GM23338 (cell line): ENCODE results near the gene GNA12. TPM values are rescaled to one million over a fixed set of nuclear protein-coding genes. Genes with fewer than 3 reads are reported as not detected.

ENCODE experiments used
- ATAC-seq: fragments of 200-7000 bp; cut with Tn5 transposase; 3 replicates; pipeline ENCODE4 v1.9.1; 2020
- DNase-seq: peaks from one replicate; pipeline ENCODE4 v3.0.0-alpha.2; 2015; ENCODE audit warnings: low spot score
- H2AFZ ChIP-seq: fragments of 200-600 bp; sonication (generic); 2 replicates; pipeline ENCODE4 v1.8.0; 2016; ENCODE audit warnings: antibody characterized with exemption, mild to moderate bottlenecking, moderate library complexity
- H3F3A ChIP-seq: fragments of 200-600 bp; sonication (generic); replicated peaks from 2 replicates; pipeline ENCODE4 v1.8.0; 2017; ENCODE audit warnings: antibody characterized with exemption, mixed run types, low read depth
- H3K27ac ChIP-seq: fragments of 200-600 bp; sonication (generic); 2 replicates; pipeline ENCODE4 v1.6.1; 2016; ENCODE audit warnings: low read depth
- H3K27me3 ChIP-seq: fragments of 200-600 bp; sonication (generic); 2 replicates; pipeline ENCODE4 v1.8.0; 2016; ENCODE audit warnings: mild to moderate bottlenecking, mixed run types, moderate library complexity; ENCODE audit not compliant: insufficient read depth
- H3K36me3 ChIP-seq: fragments of 200-600 bp; sonication (generic); 2 replicates; pipeline ENCODE4 v1.8.0; 2016; ENCODE audit warnings: mild to moderate bottlenecking; ENCODE audit not compliant: insufficient read depth
- H3K4me1 ChIP-seq: fragments of 200-600 bp; sonication (generic); 2 replicates; pipeline ENCODE4 v1.8.0; 2016; ENCODE audit warnings: mild to moderate bottlenecking, moderate library complexity; ENCODE audit not compliant: insufficient read depth
- H3K4me2 ChIP-seq: fragments of 200-600 bp; sonication (generic); 2 replicates; pipeline ENCODE4 v1.7.1; 2017; ENCODE audit warnings: mixed run types
- H3K4me3 ChIP-seq: fragments of 200-600 bp; sonication (generic); 2 replicates; pipeline ENCODE4 v1.6.1; 2016; ENCODE audit warnings: mixed run types
- H3K79me2 ChIP-seq: fragments of 200-600 bp; sonication (generic); replicated peaks from 2 replicates; pipeline ENCODE4 v1.8.0; 2017; ENCODE audit warnings: mild to moderate bottlenecking; ENCODE audit not compliant: insufficient read depth
- H3K9me2 ChIP-seq: fragments of 200-600 bp; sonication (generic); 2 replicates; pipeline ENCODE4 v1.8.0; 2017; ENCODE audit not compliant: insufficient read depth
- H4K20me1 ChIP-seq: fragments of 200-600 bp; sonication (generic); replicated peaks from 2 replicates; pipeline ENCODE4 v1.8.0; 2017; ENCODE audit warnings: mild to moderate bottlenecking; ENCODE audit not compliant: insufficient read depth
- H3K27ac Mint-ChIP-seq: 2 replicates; pipeline ENCODE4 v1.8.0; 2020; ENCODE audit warnings: inconsistent platforms, mild to moderate bottlenecking, moderate library complexity, mixed read lengths
- H3K27me3 Mint-ChIP-seq: 3 replicates; pipeline ENCODE4 v1.8.0; 2022; ENCODE audit warnings: low read depth, mild to moderate bottlenecking, moderate library complexity, mixed read lengths, inconsistent platforms; ENCODE audit not compliant: insufficient read depth, poor library complexity
- H3K36me3 Mint-ChIP-seq: 3 replicates; pipeline ENCODE4 v1.8.0; 2021; ENCODE audit warnings: low read depth, mild to moderate bottlenecking, inconsistent platforms, moderate library complexity, mixed read lengths
- H3K4me1 Mint-ChIP-seq: 3 replicates; pipeline ENCODE4 v1.8.0; 2020; ENCODE audit warnings: mild to moderate bottlenecking, inconsistent platforms, mixed read lengths
- H3K4me3 Mint-ChIP-seq: 3 replicates; pipeline ENCODE4 v1.8.0; 2021; ENCODE audit warnings: moderate library complexity, mild to moderate bottlenecking, inconsistent platforms, mixed read lengths
- H3K9me3 Mint-ChIP-seq: 3 replicates; pipeline ENCODE4 v1.8.0; 2020; ENCODE audit warnings: moderate library complexity, mild to moderate bottlenecking, inconsistent platforms, mixed read lengths
- CREB1 ChIP-seq: fragments of 250-450 bp; sonication (Bioruptor Pico); IDR thresholded peaks from 2 replicates; pipeline ENCODE4 v1.5.0; 2020; ENCODE audit warnings: low read depth, mild to moderate bottlenecking, moderate library complexity
- CTCF ChIP-seq, 2 experiments: fragments of 200-600 bp in 1 of 2; sonication (generic) in 1 of 2; conservative IDR thresholded peaks; 2 replicates each; pipeline versions ENCODE4 v1.5.1 to v1.6.1; 2016 to 2017; ENCODE audit warnings: antibody characterized with exemption in 2 of 2, low read depth in 2 of 2, mild to moderate bottlenecking in 2 of 2, moderate library complexity in 1 of 2
- ETS1 ChIP-seq: IDR thresholded peaks from 2 replicates; pipeline ENCODE4 v1.6.1; 2016; ENCODE audit warnings: antibody characterized with exemption
- EZH2 ChIP-seq: fragments of 200-600 bp; sonication (generic); IDR thresholded peaks from one replicate; pipeline ENCODE4 v1.8.0; 2017; ENCODE audit warnings: antibody characterized with exemption, mild to moderate bottlenecking, low read depth; ENCODE audit not compliant: unreplicated experiment
- EZH2phosphoT487 ChIP-seq: fragments of 200-600 bp; sonication (generic); IDR thresholded peaks from one replicate; pipeline ENCODE4 v1.8.1; 2018; ENCODE audit warnings: antibody characterized with exemption; ENCODE audit not compliant: unreplicated experiment
- JUNB ChIP-seq: IDR thresholded peaks from one replicate; pipeline ENCODE4 v1.6.1; 2016; ENCODE audit warnings: antibody characterized with exemption; ENCODE audit not compliant: unreplicated experiment
- POLR2AphosphoS5 ChIP-seq: IDR thresholded peaks from 2 replicates; pipeline ENCODE4 v1.6.1; 2016; ENCODE audit warnings: antibody characterized with exemption, low read depth
- REST ChIP-seq: IDR thresholded peaks from one replicate; pipeline ENCODE4 v1.6.1; 2018; ENCODE audit warnings: antibody characterized with exemption; ENCODE audit not compliant: unreplicated experiment
- STAT1 ChIP-seq: IDR thresholded peaks from one replicate; pipeline ENCODE4 v1.6.1; 2016; ENCODE audit warnings: antibody characterized with exemption; ENCODE audit not compliant: unreplicated experiment
- ZNF331 ChIP-seq: fragments of 250-450 bp; sonication (Bioruptor Pico); IDR thresholded peaks from 2 replicates; pipeline ENCODE4 v1.5.0; 2020; ENCODE audit warnings: low read depth, mild to moderate bottlenecking, moderate library complexity
- polyA plus RNA-seq: library from polyadenylated mRNA; unstranded; fragments of >200 nt; fragmentation: Nextera tagmentation; extraction: Ambion mirVana; gene quantifications from 2 replicates; pipeline ENCODE4 v1.2.1, GENCODE V29; 2016
- total RNA-seq: library from RNA; depleted of rRNA; stranded (reverse); fragments of >200 nt; shearing (Covaris generic); gene quantifications from 2 replicates; pipeline ENCODE4 v1.2.3, GENCODE V29; 2014
- TF ChIP-seq, protein P1 (sequence below): fragments of 250-450 bp; sonication (Bioruptor Pico); IDR thresholded peaks from 2 replicates; pipeline ENCODE4 v1.5.0; 2020; ENCODE audit warnings: mild to moderate bottlenecking, moderate library complexity

The GNA12 gene
- total and polyA plus RNA-seq, 2 experiments from 2014 or later: 24.0 to 87.7 TPM

DNA sequence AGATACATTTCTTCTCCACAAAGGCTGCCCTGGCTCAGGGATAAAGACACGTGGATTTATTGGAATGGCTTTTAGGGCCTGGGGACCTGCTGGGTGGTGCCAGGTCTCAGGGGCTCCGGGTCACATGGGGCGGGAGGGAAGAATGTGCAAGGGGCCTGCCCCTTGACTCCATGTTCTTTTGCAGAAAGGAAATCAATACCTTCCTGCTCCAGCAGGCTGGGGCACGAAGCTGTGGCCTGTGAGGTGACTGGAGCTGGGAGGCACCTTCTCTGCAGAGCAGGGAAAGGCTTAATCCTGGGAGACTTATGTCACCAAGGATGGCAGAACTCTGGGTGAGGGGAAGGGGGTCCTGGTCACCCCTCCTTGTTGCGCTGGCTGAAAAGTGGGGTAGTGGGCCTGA is 42.3 kb upstream of the GNA12 start (continued):
- TF ChIP-seq CTCF (conservative IDR thresholded peaks at IDR 0.05; ENCODE audit: low read depth in 2 of 2): no peak
- TF ChIP-seq EZH2phosphoT487: no peak
- TF ChIP-seq, protein P1, sequence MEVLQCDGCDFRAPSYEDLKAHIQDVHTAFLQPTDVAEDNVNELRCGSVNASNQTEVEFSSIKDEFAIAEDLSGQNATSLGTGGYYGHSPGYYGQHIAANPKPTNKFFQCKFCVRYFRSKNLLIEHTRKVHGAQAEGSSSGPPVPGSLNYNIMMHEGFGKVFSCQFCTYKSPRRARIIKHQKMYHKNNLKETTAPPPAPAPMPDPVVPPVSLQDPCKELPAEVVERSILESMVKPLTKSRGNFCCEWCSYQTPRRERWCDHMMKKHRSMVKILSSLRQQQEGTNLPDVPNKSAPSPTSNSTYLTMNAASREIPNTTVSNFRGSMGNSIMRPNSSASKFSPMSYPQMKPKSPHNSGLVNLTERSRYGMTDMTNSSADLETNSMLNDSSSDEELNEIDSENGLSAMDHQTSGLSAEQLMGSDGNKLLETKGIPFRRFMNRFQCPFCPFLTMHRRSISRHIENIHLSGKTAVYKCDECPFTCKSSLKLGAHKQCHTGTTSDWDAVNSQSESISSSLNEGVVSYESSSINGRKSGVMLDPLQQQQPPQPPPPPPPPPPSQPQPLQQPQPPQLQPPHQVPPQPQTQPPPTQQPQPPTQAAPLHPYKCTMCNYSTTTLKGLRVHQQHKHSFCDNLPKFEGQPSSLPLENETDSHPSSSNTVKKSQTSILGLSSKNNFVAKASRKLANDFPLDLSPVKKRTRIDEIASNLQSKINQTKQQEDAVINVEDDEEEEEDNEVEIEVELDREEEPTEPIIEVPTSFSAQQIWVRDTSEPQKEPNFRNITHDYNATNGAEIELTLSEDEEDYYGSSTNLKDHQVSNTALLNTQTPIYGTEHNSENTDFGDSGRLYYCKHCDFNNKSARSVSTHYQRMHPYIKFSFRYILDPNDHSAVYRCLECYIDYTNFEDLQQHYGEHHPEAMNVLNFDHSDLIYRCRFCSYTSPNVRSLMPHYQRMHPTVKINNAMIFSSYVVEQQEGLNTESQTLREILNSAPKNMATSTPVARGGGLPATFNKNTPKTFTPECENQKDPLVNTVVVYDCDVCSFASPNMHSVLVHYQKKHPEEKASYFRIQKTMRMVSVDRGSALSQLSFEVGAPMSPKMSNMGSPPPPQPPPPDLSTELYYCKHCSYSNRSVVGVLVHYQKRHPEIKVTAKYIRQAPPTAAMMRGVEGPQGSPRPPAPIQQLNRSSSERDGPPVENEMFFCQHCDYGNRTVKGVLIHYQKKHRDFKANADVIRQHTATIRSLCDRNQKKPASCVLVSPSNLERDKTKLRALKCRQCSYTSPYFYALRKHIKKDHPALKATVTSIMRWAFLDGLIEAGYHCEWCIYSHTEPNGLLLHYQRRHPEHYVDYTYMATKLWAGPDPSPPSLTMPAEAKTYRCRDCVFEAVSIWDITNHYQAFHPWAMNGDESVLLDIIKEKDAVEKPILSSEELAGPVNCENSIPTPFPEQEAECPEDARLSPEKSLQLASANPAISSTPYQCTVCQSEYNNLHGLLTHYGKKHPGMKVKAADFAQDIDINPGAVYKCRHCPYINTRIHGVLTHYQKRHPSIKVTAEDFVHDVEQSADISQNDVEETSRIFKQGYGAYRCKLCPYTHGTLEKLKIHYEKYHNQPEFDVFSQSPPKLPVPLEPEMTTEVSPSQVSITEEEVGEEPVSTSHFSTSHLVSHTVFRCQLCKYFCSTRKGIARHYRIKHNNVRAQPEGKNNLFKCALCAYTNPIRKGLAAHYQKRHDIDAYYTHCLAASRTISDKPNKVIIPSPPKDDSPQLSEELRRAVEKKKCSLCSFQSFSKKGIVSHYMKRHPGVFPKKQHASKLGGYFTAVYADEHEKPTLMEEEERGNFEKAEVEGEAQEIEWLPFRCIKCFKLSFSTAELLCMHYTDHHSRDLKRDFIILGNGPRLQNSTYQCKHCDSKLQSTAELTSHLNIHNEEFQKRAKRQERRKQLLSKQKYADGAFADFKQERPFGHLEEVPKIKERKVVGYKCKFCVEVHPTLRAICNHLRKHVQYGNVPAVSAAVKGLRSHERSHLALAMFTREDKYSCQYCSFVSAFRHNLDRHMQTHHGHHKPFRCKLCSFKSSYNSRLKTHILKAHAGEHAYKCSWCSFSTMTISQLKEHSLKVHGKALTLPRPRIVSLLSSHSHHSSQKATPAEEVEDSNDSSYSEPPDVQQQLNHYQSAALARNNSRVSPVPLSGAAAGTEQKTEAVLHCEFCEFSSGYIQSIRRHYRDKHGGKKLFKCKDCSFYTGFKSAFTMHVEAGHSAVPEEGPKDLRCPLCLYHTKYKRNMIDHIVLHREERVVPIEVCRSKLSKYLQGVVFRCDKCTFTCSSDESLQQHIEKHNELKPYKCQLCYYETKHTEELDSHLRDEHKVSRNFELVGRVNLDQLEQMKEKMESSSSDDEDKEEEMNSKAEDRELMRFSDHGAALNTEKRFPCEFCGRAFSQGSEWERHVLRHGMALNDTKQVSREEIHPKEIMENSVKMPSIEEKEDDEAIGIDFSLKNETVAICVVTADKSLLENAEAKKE (CRISPR knock-in tag): no peak

GRCh38 chr7:2884161-2884560 is 40.1 kb upstream of the GNA12 start:
- Histone ChIP-seq H2AFZ (0 out of 2 replicates have a peak overlapping the region, but pooled peaks have one; percentile 32), H3K27me3 (no peaks in the 10 kb centered on the region), H4K20me1 (no peaks in the 10 kb centered on the region), H3K4me2 (no peak overlapping the region), H3K4me3 (no peak overlapping the region), H3K4me1 (peaks cover 20% of the 10 kb centered on the region), H3K9me2 (no peaks in the 10 kb centered on the region), H3K27ac (no peak overlapping the region), H3K36me3 (no peaks in the 10 kb centered on the region), H3K79me2 (no peaks in the 10 kb centered on the region), H3F3A (peaks cover 14% of the 10 kb centered on the region)
- no peak for ATAC-seq
- no peak for DNase-seq
- H3K27ac Mint-ChIP-seq: no peak overlapping the region
- H3K4me3 Mint-ChIP-seq: no peak overlapping the region
- H3K4me1 Mint-ChIP-seq: peaks cover 39% of the 10 kb centered on the region
- H3K9me3 Mint-ChIP-seq: no peaks in the 10 kb centered on the region
- H3K36me3 Mint-ChIP-seq: no peaks in the 10 kb centered on the region
- H3K27me3 Mint-ChIP-seq: peaks cover 10% of the 10 kb centered on the region
- TF ChIP-seq EZH2: no peak
- no peak for TF ChIP-seq ZNF331 (CRISPR knock-in tag)
- no peak for TF ChIP-seq POLR2AphosphoS5
- TF ChIP-seq JUNB: no peak
- TF ChIP-seq STAT1: no peak
- no peak for TF ChIP-seq CREB1 (CRISPR knock-in tag)
- no peak for TF ChIP-seq REST
- no peak for TF ChIP-seq ETS1
